Skin epidermis (tissue), 12 donors: Measurements from ENCODE around the gene TRPC4AP.
A peak's percentile ranks its signal among the peaks of the same experiment; 100 is the strongest.
"Not testable (repeated sequence)": the region's sequence is repeated elsewhere in the genome, so short reads cannot be mapped to it uniquely, and the experiment has no call there.

Experiments used
- H3K27ac ChIP-seq, 21 experiments: fragments of 200-600 bp; sonication (generic) in 11 of 21; one replicate each; pipeline ENCODE4 v1.5.0; 2020; ENCODE audit warnings: mild to moderate bottlenecking in 3 of 21, inconsistent platforms in 2 of 21, moderate library complexity in 2 of 21
- H3K4me3 ChIP-seq, 7 experiments: fragments of 200-600 bp; sonication (generic) in 2 of 7; one replicate each; pipeline ENCODE4 v1.5.0; 2020; ENCODE audit warnings: inconsistent platforms in 2 of 7, mild to moderate bottlenecking in 2 of 7, moderate library complexity in 1 of 7

TRPC4AP gene

DNA sequence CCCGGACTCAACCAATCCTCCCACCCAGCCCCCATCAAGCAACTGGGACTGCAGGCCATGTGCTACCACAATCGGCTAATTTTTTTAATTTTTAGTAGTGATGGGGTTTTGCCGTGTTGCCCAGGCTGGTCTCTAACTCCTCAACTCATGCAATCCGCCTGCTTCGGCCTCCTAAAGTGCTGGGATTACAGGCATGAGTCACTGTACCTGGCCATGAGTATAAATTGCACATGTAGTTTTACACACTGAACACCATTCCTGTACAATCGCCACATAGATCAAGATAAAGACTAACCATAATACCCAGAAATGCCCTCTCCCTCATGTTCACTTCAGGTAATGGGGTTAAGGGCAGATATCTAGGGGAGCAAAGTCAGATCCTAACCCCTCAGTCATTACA, 26.4 kb downstream of the TRPC4AP start:
- Histone ChIP-seq H3K27ac (no peak overlapping the region), H3K4me3 (no peak overlapping the region)

- Histone ChIP-seq H3K27ac (no peak overlapping the region), H3K4me3 (no peak overlapping the region)
Measured at GRCh38 chr20:35065181-35065580, 27.4 kb downstream of the TRPC4AP start.

GRCh38 chr20:35063168-35063567, 29.4 kb downstream of the TRPC4AP start:
- Histone ChIP-seq H3K4me3 (no peak overlapping the region), H3K27ac (no peak overlapping the region)

- no peak overlapping the region for H3K27ac ChIP-seq
- H3K4me3 ChIP-seq: no peak overlapping the region
Measured at GRCh38 chr20:35062478-35062877, 30.1 kb downstream of the TRPC4AP start.

DNA sequence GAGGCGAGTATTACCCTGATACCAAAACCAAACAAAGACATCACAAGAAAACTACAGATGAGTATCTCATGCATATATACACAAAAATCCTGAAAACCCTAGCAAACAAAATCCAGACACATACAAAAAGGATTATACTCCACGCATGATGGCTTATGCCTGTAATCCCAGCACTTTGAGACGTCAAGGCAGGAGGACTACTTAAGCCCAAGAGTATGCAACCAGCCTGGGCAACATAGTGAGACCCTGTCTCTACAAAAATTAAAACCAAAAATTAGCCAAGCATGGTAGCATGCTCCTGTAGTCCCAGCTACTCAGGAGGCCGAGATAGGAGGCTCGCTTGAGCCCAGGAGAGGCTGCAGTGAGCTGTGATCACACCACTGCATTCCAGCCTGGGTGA, 32.4 kb downstream of the TRPC4AP start:
- Histone ChIP-seq H3K27ac (no peak overlapping the region), H3K4me3 (no peak overlapping the region)

GRCh38 chr20:35059612-35060011, 33.0 kb downstream of the TRPC4AP start:
- H3K27ac ChIP-seq: no peak overlapping the region

GRCh38 chr20:35059110-35059509, 33.5 kb downstream of the TRPC4AP start:
- H3K4me3 ChIP-seq: no peak overlapping the region
- H3K27ac ChIP-seq: no peak overlapping the region

More at GRCh38 chr20:35059612-35060011, 33.0 kb downstream of the TRPC4AP start:
- H3K4me3 ChIP-seq: no peak overlapping the region

DNA sequence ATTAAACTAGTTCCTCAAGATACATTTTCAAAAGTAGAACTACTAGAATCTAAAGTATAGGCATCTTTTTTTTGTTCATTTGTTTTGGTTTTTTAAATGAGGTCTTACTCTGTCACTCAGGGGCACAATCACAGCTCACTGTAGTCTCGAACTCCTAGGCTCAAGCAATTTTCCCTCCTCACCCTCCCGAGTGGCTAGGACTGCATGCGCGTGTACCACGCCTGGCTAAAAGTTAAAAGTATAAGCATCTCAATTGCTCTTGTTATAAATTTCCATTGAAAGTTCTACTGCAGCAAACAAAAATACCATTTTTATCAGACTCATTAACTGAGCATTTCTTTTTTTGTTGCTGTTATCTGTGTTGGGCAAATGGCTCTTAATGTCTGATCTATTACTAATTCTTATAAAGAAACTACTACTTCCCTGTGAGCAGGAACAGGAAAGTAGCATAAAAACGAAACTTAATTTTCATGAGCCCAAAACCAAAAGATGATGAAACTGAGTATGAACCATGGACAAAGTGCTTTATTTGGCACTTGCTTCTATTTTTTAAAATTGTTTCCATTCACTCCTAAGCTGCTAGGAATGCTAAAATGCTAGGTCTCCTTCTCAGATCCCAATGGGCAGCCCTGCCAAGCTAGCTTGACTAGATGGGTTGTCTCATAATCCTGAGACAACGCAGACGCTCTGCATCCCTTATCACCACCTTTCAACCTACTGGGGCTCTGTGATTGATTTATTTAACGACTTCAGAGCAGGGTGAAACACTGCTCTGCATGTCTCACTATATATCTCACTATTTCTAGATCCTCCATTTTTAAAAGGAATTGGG, 36.9 kb downstream of the TRPC4AP start:
- H3K4me3 ChIP-seq: no peak overlapping the region
- peak overlapping the region in 2 of 21 experiments; percentile 1 to 62 for H3K27ac ChIP-seq

DNA sequence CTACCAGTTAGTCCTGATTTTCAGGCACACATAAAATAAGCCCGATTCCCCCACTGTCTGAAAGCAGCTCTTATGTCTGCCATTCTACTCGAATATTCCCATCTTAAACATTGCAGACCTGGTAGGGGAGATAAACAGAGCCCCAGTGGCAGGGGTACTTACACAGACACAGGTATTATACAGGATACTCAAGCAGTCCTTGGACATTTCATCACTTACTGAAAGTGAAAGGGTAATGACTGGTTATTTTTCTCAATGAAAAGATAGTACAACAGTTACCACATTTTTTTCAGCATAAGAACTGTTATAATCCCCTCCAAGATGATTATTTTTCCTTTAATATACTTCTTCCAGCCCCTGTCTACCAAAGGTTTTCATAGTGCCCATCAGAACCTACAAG, 37.8 kb downstream of the TRPC4AP start:
- H3K27ac ChIP-seq: no peak overlapping the region
- no peak overlapping the region for H3K4me3 ChIP-seq

DNA sequence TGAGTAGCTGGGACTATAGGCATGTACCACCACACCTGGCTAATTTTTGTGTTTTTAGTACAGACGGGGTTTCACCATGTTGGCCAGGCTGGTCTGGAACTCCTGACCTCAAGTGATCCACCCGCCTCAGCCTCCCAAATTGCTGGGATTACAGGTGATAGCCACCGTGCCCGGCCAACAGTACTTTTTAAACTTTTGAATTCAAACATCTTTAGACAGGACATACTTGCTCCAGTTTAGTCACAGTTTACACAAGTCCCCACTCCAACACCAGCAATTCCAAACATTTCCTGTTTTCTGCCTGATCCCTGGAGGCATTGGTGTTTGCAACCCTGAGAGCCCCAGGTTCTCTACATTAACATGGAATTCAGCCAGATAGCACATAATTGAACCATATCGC, 40.0 kb downstream of the TRPC4AP start:
- H3K27ac ChIP-seq, H3K4me3 ChIP-seq: not testable (repeated sequence)

GRCh38 chr20:35049776-35050352, 42.7 kb downstream of the TRPC4AP start:
- no peak overlapping the region for H3K4me3 ChIP-seq
- H3K27ac ChIP-seq: no peak overlapping the region

GRCh38 chr20:35048739-35049138, 43.9 kb downstream of the TRPC4AP start:
- no peak overlapping the region for H3K4me3 ChIP-seq
- no peak overlapping the region for H3K27ac ChIP-seq

DNA sequence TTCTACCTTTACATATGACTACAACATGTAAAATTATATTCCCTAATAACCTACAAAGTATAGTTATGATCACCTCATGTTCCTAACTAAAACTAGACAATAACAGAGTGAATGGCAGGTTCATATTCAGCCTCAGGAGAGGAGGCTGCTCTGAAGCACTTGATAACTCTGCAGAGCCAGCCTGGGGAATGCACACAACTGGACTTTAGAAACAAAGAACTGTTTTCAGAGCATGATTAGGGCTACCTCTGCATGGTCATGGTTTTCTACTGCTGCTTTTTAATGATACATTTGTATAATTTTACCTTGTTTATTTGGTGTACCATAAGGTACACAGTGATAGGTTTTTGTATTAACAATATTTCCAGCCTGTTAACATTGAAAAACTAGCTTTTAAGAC, 50.3 kb downstream of the TRPC4AP start:
- Histone ChIP-seq H3K4me3 (no peak overlapping the region), H3K27ac (no peak overlapping the region)

- H3K27ac ChIP-seq: no peak overlapping the region
Measured at GRCh38 chr20:35040646-35041045, 52.0 kb downstream of the TRPC4AP start.

DNA sequence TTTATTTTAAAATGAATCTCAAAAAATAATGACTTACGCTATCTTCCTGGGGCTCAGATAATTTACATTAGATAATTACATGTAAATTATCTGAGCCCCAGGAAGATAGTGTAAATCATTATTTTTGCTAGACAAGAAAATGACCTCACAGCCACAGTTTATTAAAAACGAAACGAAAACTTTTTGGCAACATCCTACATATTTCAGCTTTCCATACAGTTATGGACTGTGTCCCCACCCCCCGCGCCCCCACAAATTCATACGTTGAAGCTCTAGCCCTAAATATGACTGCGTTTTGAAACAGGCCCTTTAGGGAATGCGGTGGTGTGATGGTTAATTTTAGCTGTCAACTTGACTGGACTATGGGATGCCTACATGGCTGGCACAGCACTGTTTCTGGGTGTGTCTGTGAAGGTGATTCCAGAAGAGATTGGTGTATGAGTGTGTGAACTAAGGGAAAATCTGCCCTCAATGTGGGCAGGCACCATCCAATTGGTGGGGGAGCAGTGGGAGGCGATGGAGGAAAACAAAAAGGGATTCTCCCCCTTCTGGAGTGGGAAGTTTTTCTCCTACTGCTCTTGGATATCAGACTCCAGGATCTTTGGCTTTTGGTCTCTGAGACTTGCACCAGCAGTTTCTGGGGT, 52.6 kb downstream of the TRPC4AP start:
- Histone ChIP-seq H3K27ac (no peak overlapping the region), H3K4me3 (no peak overlapping the region)

More at GRCh38 chr20:35040646-35041045, 52.0 kb downstream of the TRPC4AP start:
- H3K4me3 ChIP-seq: no peak overlapping the region

- H3K27ac ChIP-seq: no peak overlapping the region
Measured at GRCh38 chr20:35039146-35039545, 53.5 kb downstream of the TRPC4AP start.

DNA sequence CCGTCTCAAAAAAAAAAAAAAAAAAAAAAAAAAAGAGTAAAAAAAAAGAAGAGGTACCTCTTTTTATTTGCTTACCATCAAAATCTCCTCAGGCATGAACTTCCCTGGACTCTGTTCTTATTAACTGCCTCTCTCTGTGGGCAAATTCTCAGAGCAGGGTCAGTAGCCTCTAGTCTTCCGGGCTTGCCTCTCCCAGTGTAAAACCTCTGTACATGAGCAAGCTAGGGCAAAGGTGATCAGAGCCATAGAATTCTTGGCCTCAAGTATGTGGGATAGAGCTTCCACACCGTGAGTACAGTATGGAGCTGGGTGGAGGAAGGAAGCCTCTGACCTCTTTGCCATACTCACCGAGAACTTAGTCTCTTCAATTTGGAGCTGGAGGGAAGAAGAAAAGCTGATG, 58.5 kb downstream of the TRPC4AP start:
- H3K27ac ChIP-seq: no peak overlapping the region

More at GRCh38 chr20:35039146-35039545, 53.5 kb downstream of the TRPC4AP start:
- H3K4me3 ChIP-seq: no peak overlapping the region

DNA sequence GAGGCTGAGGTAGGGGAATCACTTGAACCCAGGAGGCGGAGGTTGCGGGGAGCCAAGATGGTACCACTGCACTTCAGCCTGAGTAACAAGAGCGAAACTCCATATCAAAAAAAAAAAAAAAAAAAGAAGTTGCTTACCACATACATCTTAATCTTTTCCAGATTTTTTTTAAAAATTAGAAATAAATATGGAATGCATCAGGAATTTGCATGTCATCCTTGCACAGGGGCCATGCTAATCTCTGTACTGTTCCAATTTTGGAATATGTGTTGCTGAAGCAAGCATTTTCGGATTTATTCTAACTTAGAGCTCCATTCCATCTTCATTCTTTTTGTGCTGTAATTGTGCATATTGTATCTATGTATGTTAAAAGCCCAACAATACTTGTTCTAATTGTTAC, 62.5 kb downstream of the TRPC4AP start:
- Histone ChIP-seq H3K4me3 (no peak overlapping the region), H3K27ac (no peak overlapping the region)

More for the DNA sequence above, 58.5 kb downstream of the TRPC4AP start:
- no peak overlapping the region for H3K4me3 ChIP-seq

DNA sequence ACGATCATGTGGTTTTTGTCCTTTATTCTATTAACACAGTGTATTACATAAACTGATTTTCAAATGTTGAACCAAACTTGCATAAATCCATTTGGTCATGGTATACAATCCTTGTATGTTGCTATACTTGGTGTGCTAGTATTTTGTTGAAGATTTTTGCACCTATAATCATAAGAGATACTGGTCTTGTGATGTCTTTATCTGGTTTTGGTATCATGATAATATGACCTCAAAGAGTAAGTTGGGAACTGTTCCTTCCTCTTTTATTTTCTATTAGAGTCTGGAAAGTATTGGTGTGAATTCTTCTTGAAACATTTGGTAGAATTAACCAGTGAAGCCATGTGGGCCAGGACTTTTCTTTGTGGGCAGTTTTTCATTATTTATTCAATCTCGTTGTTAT, 65.3 kb downstream of the TRPC4AP start:
- H3K4me3 ChIP-seq: no peak overlapping the region
- no peak overlapping the region for H3K27ac ChIP-seq

DNA sequence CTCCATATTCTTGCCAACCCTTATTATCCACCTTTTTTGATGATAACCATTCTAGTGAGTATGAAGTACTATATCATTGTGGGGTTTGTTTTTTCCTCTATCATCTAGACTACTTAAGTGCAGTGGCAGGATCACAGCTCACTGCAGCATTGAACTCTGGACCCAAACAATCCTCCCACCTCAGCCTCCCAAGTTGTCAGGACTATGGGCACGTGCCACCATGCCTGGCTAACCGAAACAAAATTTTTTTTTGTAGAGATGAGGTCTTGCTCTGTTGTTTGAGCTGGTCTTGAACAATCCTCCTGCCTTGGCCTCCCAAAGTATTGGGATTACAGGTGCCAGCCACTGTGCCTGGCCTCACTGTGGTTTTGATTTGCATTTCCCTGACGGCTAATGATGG, 67.5 kb downstream of the TRPC4AP start:
- Histone ChIP-seq H3K4me3 (no peak overlapping the region), H3K27ac (no peak overlapping the region)

DNA sequence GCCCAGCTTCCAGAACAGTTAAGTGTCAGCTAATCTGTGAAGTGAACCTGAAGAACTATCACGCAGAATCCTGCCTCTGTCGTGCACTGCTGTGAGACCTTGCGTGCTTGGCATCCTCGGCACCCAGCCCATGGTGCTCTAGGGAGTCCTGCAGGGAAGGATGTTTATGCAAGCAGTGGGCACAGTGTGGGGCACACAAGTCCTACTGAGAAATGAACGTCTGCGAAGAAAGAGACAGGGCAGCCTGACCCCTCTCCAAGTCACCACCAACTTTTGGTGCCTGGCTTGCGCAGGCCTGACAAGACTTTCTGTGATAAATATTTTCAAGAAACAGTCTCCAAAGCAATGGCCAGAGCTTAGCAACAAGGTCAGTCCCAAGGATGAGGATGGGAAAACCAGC, 69.0 kb downstream of the TRPC4AP start:
- Histone ChIP-seq H3K4me3 (no peak overlapping the region), H3K27ac (no peak overlapping the region)
